HCT116 (cell line): ENCODE data around the gene IL1RAPL2. TPM values are rescaled to one million over a fixed set of nuclear protein-coding genes. Genes with fewer than 3 reads are reported as not detected.

Experiments
- ATAC-seq: fragments of 200-7000 bp; cut with Tn5 transposase; 2 replicates; pipeline ENCODE4 v1.9.1; 2020; ENCODE audit warnings: mild to moderate bottlenecking, moderate library complexity
- BruUV-seq: library from RNA; stranded (reverse); fragments of 400-500 nt; replicated peaks from 2 replicates; lab custom pipeline; 2021; lab: Mats Ljungman, UMichigan
- CTCF ChIA-PET: fragments of 300-600 bp; sonication (Branson Sonifier 250); formaldehyde crosslinking; loops from one replicate; lab custom pipeline; 2021; ENCODE audit warnings: antibody characterized with exemption; lab: Charles Lee
- POLR2A ChIA-PET: fragments of 300-600, 350-600 bp; sonication (Branson Sonifier 250); formaldehyde crosslinking; loops from one replicate; lab custom pipeline; 2021; ENCODE audit warnings: antibody characterized with exemption; lab: Charles Lee
- RAD21 ChIA-PET, 2 experiments: fragments of 300-600 bp; sonication (Branson Sonifier 250); formaldehyde crosslinking; loops; one replicate each; lab custom pipeline; 2023; ENCODE audit warnings: low total read pairs in 2 of 2; ENCODE audit not compliant: uncharacterized antibody in 2 of 2, unreplicated experiment in 2 of 2, low non-redundant PET in 1 of 2; lab: Charles Lee
- DNase-seq: peaks from one replicate; pipeline ENCODE4 v3.0.0-alpha.2; 2010; ENCODE audit warnings: low read depth, low spot score
- H2AFZ ChIP-seq: fragments of 200-600 bp; shearing (Covaris generic), sonication (generic); 2 replicates; pipeline ENCODE4 v1.6.1; 2017; ENCODE audit warnings: low read depth, mixed run types, mixed read lengths, antibody characterized with exemption, low read length; ENCODE audit not compliant: poor library complexity, severe bottlenecking
- H3K27ac ChIP-seq: 2 replicates; pipeline ENCODE4 v1.5.1; 2012; ENCODE audit warnings: low read depth, low read length
- H3K27me3 ChIP-seq: fragments of 200-600 bp; sonication (generic); 2 replicates; pipeline ENCODE4 v1.6.1; 2016; ENCODE audit warnings: mixed run types, low read length, mixed read lengths; ENCODE audit not compliant: insufficient read depth
- H3K36me3 ChIP-seq, 2 experiments: fragments of 200-500 bp in 1 of 2; fragments of 200-600 bp in 1 of 2; sonication (Bioruptor generic) in 1 of 2; sonication (generic) in 1 of 2; 2 replicates each; pipeline versions ENCODE4 v1.5.1 to v1.6.1; 2014 to 2016; ENCODE audit warnings: low read length in 2 of 2, inconsistent platforms in 1 of 2, mixed read lengths in 1 of 2, mixed run types in 1 of 2; ENCODE audit not compliant: insufficient read depth in 2 of 2, control insufficient read depth in 1 of 2
- H3K4me1 ChIP-seq, 2 experiments: fragments of 200-600 bp in 1 of 2; sonication (generic) in 1 of 2; 2 replicates each; pipeline versions ENCODE4 v1.5.1 to v1.6.1; 2012 to 2017; ENCODE audit warnings: low read length in 2 of 2, inconsistent platforms in 1 of 2, mild to moderate bottlenecking in 1 of 2, mixed read lengths in 1 of 2, mixed run types in 1 of 2, moderate library complexity in 1 of 2; ENCODE audit not compliant: insufficient read depth in 2 of 2, control insufficient read depth in 1 of 2
- H3K4me2 ChIP-seq: fragments of 200-600 bp; sonication (generic); 2 replicates; pipeline ENCODE4 v1.6.1; 2017; ENCODE audit warnings: mixed run types, low read length, mixed read lengths
- H3K4me3 ChIP-seq, 2 experiments: fragments of 200-600 bp in 1 of 2; sonication (generic) in 1 of 2; replicated peaks in 1 of 2; 2 replicates each; pipeline ENCODE4 v1.5.1; 2011 to 2016; ENCODE audit warnings: low read length in 2 of 2, control low read depth in 1 of 2, low read depth in 1 of 2, mild to moderate bottlenecking in 1 of 2, mixed read lengths in 1 of 2, mixed run types in 1 of 2
- H3K79me2 ChIP-seq: fragments of 200-600 bp; sonication (generic); 2 replicates; pipeline ENCODE4 v1.6.1; 2017; ENCODE audit warnings: mild to moderate bottlenecking, mixed run types, low read length, moderate library complexity, mixed read lengths; ENCODE audit not compliant: insufficient read depth
- H3K9ac ChIP-seq: fragments of 200-600 bp; sonication (generic); 2 replicates; pipeline ENCODE4 v1.6.1; 2016; ENCODE audit warnings: low read length, mixed read lengths
- H3K9me2 ChIP-seq: fragments of 200-600 bp; sonication (generic), shearing (Covaris generic); 2 replicates; pipeline ENCODE4 v1.6.1; 2017; ENCODE audit warnings: mixed run types, mild to moderate bottlenecking, moderate library complexity; ENCODE audit not compliant: insufficient read depth
- H3K9me3 ChIP-seq, 2 experiments: fragments of 200-500 bp in 1 of 2; fragments of 200-600 bp in 1 of 2; sonication (Bioruptor generic) in 1 of 2; sonication (generic) in 1 of 2; 2 replicates each; pipeline ENCODE4 v1.6.1; 2014 to 2017; ENCODE audit warnings: low read length in 2 of 2, mixed read lengths in 2 of 2, inconsistent platforms in 1 of 2, low read depth in 1 of 2, mild to moderate bottlenecking in 1 of 2, mixed run types in 1 of 2, moderate library complexity in 1 of 2; ENCODE audit not compliant: control insufficient read depth in 1 of 2, insufficient read depth in 1 of 2
- H4K20me1 ChIP-seq: fragments of 200-600 bp; sonication (generic), shearing (Covaris generic); 2 replicates; pipeline ENCODE4 v1.6.1; 2017; ENCODE audit warnings: mixed run types, mild to moderate bottlenecking, moderate library complexity; ENCODE audit not compliant: insufficient read depth
- CBX3 ChIP-seq: IDR thresholded peaks from 2 replicates; pipeline ENCODE4 v1.6.1; 2012; ENCODE audit warnings: low read depth
- CEBPB ChIP-seq: IDR thresholded peaks from 2 replicates; pipeline ENCODE4 v1.6.1; 2012; ENCODE audit warnings: low read depth
- EGR1 ChIP-seq: IDR thresholded peaks from 2 replicates; pipeline ENCODE4 v1.6.1; 2012; ENCODE audit warnings: low read depth
- EZH2 ChIP-seq: fragments of 200-600 bp; sonication (generic); IDR thresholded peaks from 2 replicates; pipeline ENCODE4 v1.6.1; 2017; ENCODE audit warnings: antibody characterized with exemption, mixed run types
- FOSL1 ChIP-seq: IDR thresholded peaks from 2 replicates; pipeline ENCODE4 v1.6.1; 2012; ENCODE audit warnings: low read depth
- POLR2A ChIP-seq: IDR thresholded peaks from 2 replicates; pipeline ENCODE4 v1.7.0; 2011; ENCODE audit warnings: borderline replicate concordance; ENCODE audit not compliant: insufficient read depth, insufficient read length; ENCODE audit errors: extremely low read depth
- POLR2AphosphoS5 ChIP-seq: IDR thresholded peaks from 2 replicates; pipeline ENCODE4 v1.6.1; 2011; ENCODE audit warnings: mild to moderate bottlenecking, low read depth, low read length, moderate library complexity
- RAD21 ChIP-seq: IDR thresholded peaks from 2 replicates; pipeline ENCODE4 v1.6.1; 2012; ENCODE audit warnings: low read depth, mild to moderate bottlenecking
- REST ChIP-seq: IDR thresholded peaks from 2 replicates; pipeline ENCODE4 v1.6.1; 2012; ENCODE audit warnings: low read depth
- SRF ChIP-seq: IDR thresholded peaks from 2 replicates; pipeline ENCODE4 v1.6.1; 2012; ENCODE audit warnings: low read depth
- intact Hi-C: fragments of 100-400 bp; cut with micrococcal nuclease; formaldehyde crosslinking; loops from 2 replicates; pipeline ENCODE4 v1.10.0; 2022
- total RNA-seq: library from RNA; stranded (reverse); gene quantifications from one replicate; pipeline ENCODE4 v1.2.1, GENCODE V29; 2021; ENCODE audit not compliant: unreplicated experiment

IL1RAPL2 gene
- total RNA-seq, 1 experiment from 2014 or later = not detected

GRCh38 chrX:105331244-105331643 is 765.2 kb downstream of the IL1RAPL2 start:
- H3K9ac ChIP-seq = no peak overlapping the region
- intact Hi-C loops = no loop called here
- no peaks in the 10 kb centered on the region for H3K36me3 ChIP-seq
- DNase-seq = no peak
- no peak overlapping the region for H3K27ac ChIP-seq
- CTCF ChIA-PET = no interaction called here
- H3K9me2 ChIP-seq = no peaks in the 10 kb centered on the region
- H3K4me2 ChIP-seq = no peak overlapping the region
- no peaks in the 10 kb centered on the region for H3K79me2 ChIP-seq
- no TSS peak for BruUV-seq
- TF ChIP-seq EGR1 (no peak), REST (no peak), POLR2A (no peak)
- H3K9me3 ChIP-seq = no peaks in the 10 kb centered on the region
- no peaks in the 10 kb centered on the region for H3K4me1 ChIP-seq
- no peak overlapping the region for H2AFZ ChIP-seq
- no peak for ATAC-seq
- H3K27me3 ChIP-seq = no peaks in the 10 kb centered on the region
- no peaks in the 10 kb centered on the region for H4K20me1 ChIP-seq
- no peak overlapping the region for H3K4me3 ChIP-seq
- POLR2A ChIA-PET = no interaction called here
- RAD21 ChIA-PET = no interaction called here

- RAD21 ChIA-PET = no interaction called here
- H3K9me2 ChIP-seq = no peaks in the 10 kb centered on the region
- TF ChIP-seq RAD21 (no peak), CEBPB (no peak), POLR2AphosphoS5 (no peak), EZH2 (no peak), SRF (no peak), POLR2A (no peak), CBX3 (no peak), FOSL1 (no peak)
- TF ChIP-seq, all 23 proteins: peak for 0
- no peaks in the 10 kb centered on the region for H3K4me1 ChIP-seq
- H3K4me3 ChIP-seq = no peak overlapping the region
- BruUV-seq = no TSS peak
- ChIA-PET POLR2A (no interaction called here), CTCF (no interaction called here)
- no peak overlapping the region for H3K9ac ChIP-seq
- no peak overlapping the region for H3K27ac ChIP-seq
- no peaks in the 10 kb centered on the region for H4K20me1 ChIP-seq
- no peak for DNase-seq
- H2AFZ ChIP-seq = no peak overlapping the region
- intact Hi-C loops = no loop called here
- no peaks in the 10 kb centered on the region for H3K27me3 ChIP-seq
- H3K79me2 ChIP-seq = no peaks in the 10 kb centered on the region
- H3K9me3 ChIP-seq = no peaks in the 10 kb centered on the region
- no peak for ATAC-seq
- no peak overlapping the region for H3K4me2 ChIP-seq
- no peaks in the 10 kb centered on the region for H3K36me3 ChIP-seq
Observed at GRCh38 chrX:105347373-105347772, 781.4 kb downstream of the IL1RAPL2 start.
